Measurements from ENCODE around the gene RALGAPA2.
"Not testable (repeated sequence)": the region's sequence is repeated elsewhere in the genome, so short reads cannot be mapped to it uniquely, and the experiment has no call there.

The RALGAPA2 gene

DNA sequence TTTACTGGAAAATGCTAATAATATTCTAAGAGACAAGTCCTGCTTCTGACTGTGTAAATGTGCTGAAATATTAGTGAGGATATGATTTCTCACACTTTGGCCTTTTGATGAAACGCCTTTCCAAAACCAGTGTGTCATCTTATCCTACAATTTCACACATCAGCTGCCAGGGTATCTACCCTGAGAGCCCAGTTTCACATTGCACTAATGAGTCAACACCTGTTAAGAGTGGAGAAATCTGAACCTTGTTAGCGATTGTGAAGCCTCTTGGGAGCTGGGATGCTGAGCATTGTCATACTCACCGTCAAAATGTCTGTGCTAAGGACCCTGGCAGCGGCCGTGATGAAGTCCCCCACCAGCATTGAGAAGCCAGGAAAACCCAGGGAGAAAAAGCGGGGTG is 166.0 kb downstream of the RALGAPA2 start:
- H3K27me3 ChIP-seq (ENCODE audit: insufficient read depth, poor library complexity, severe bottlenecking): no peaks in the 10 kb centered on the region
- no peak overlapping the region for H3K27ac ChIP-seq (replicated peaks)
- H3K4me3 ChIP-seq (replicated peaks; ENCODE audit: insufficient read depth, low read length): no peak overlapping the region
- no peak for DNase-seq (ENCODE audit: low read depth in 1 of 2, low spot score in 1 of 2)
- TF ChIP-seq SPI1 (IDR thresholded peaks at IDR 0.05; ENCODE audit: borderline replicate concordance, low read depth) (no peak), POLR2AphosphoS5 (IDR thresholded peaks at IDR 0.05; ENCODE audit: low read depth) (no peak), GABPA (IDR thresholded peaks at IDR 0.05; ENCODE audit: low read depth) (no peak)
- TF ChIP-seq, protein P1, sequence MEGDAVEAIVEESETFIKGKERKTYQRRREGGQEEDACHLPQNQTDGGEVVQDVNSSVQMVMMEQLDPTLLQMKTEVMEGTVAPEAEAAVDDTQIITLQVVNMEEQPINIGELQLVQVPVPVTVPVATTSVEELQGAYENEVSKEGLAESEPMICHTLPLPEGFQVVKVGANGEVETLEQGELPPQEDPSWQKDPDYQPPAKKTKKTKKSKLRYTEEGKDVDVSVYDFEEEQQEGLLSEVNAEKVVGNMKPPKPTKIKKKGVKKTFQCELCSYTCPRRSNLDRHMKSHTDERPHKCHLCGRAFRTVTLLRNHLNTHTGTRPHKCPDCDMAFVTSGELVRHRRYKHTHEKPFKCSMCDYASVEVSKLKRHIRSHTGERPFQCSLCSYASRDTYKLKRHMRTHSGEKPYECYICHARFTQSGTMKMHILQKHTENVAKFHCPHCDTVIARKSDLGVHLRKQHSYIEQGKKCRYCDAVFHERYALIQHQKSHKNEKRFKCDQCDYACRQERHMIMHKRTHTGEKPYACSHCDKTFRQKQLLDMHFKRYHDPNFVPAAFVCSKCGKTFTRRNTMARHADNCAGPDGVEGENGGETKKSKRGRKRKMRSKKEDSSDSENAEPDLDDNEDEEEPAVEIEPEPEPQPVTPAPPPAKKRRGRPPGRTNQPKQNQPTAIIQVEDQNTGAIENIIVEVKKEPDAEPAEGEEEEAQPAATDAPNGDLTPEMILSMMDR (IDR thresholded peaks at IDR 0.05; ENCODE audit: insufficient read depth, low read length): no peak
- TF ChIP-seq, protein P2, sequence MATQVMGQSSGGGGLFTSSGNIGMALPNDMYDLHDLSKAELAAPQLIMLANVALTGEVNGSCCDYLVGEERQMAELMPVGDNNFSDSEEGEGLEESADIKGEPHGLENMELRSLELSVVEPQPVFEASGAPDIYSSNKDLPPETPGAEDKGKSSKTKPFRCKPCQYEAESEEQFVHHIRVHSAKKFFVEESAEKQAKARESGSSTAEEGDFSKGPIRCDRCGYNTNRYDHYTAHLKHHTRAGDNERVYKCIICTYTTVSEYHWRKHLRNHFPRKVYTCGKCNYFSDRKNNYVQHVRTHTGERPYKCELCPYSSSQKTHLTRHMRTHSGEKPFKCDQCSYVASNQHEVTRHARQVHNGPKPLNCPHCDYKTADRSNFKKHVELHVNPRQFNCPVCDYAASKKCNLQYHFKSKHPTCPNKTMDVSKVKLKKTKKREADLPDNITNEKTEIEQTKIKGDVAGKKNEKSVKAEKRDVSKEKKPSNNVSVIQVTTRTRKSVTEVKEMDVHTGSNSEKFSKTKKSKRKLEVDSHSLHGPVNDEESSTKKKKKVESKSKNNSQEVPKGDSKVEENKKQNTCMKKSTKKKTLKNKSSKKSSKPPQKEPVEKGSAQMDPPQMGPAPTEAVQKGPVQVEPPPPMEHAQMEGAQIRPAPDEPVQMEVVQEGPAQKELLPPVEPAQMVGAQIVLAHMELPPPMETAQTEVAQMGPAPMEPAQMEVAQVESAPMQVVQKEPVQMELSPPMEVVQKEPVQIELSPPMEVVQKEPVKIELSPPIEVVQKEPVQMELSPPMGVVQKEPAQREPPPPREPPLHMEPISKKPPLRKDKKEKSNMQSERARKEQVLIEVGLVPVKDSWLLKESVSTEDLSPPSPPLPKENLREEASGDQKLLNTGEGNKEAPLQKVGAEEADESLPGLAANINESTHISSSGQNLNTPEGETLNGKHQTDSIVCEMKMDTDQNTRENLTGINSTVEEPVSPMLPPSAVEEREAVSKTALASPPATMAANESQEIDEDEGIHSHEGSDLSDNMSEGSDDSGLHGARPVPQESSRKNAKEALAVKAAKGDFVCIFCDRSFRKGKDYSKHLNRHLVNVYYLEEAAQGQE (IDR thresholded peaks at IDR 0.05; ENCODE audit: insufficient replicate concordance, low read depth): no peak

DNA sequence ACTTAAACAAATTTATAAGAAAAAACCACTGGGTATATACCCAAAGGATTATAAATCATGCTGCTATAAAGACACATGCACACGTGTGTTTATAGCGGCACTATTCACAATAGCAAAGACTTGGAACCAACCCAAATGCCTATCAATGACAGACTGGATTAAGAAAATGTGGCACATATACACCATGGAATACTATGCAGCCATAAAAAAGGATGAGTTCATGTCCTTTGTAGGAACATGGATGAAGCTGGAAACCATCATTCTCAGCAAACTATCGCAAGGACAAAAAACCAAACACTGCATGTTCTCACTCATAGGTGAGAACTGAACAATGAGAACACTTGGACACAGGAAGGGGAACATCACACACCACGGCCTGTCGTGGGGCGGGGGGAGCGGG is 169.1 kb downstream of the RALGAPA2 start:
- not testable (repeated sequence) for DNase-seq (ENCODE audit: low read depth in 1 of 2, low spot score in 1 of 2); H3K27me3 ChIP-seq (ENCODE audit: insufficient read depth, poor library complexity, severe bottlenecking); H3K4me3 ChIP-seq (replicated peaks; ENCODE audit: insufficient read depth, low read length); H3K27ac ChIP-seq (replicated peaks)

DNA sequence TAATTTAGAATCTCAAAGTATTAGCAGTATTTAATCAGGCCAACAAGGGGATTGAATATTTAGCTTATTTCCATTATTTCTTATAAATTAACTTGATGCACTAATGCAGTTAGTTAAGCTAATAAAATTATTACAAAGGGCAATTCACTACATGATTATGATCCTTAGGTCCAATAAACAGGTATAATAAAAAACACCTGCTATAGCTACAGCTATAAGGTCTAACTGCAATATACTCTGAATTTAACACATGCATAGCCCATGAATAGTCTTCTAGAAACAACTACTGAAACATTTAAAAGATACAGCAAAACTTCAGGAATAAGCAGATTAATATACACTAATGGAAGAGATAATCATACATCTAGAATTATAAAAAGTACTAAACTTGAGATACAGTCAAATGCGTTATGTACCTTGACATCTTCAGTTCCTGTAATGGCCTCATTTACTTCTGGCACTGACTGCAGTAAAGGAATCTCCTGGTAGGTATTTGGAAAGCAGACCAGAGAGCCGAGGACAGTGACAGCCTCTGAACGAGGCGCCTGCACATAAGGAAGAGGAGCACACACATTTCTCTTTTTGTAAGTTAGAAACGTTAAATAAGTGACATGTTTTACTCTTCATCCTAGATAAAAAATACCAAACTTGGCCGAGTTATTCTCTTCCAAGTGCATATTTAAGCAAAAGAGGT is 176.1 kb downstream of the RALGAPA2 start:
- no peak for DNase-seq (ENCODE audit: low read depth in 1 of 2, low spot score in 1 of 2)
- Histone ChIP-seq H3K27me3 (ENCODE audit: insufficient read depth, poor library complexity, severe bottlenecking) (no peaks in the 10 kb centered on the region), H3K4me3 (replicated peaks; ENCODE audit: insufficient read depth, low read length) (no peak overlapping the region), H3K27ac (replicated peaks) (no peak overlapping the region)
- TF ChIP-seq SPI1 (IDR thresholded peaks at IDR 0.05; ENCODE audit: borderline replicate concordance, low read depth): no peak
- TF ChIP-seq, protein P1 (IDR thresholded peaks at IDR 0.05; ENCODE audit: insufficient read depth, low read length): no peak
- no peak for TF ChIP-seq POLR2AphosphoS5 (IDR thresholded peaks at IDR 0.05; ENCODE audit: low read depth)
- no peak for TF ChIP-seq GABPA (IDR thresholded peaks at IDR 0.05; ENCODE audit: low read depth)
- TF ChIP-seq, protein P2 (IDR thresholded peaks at IDR 0.05; ENCODE audit: insufficient replicate concordance, low read depth): no peak

DNA sequence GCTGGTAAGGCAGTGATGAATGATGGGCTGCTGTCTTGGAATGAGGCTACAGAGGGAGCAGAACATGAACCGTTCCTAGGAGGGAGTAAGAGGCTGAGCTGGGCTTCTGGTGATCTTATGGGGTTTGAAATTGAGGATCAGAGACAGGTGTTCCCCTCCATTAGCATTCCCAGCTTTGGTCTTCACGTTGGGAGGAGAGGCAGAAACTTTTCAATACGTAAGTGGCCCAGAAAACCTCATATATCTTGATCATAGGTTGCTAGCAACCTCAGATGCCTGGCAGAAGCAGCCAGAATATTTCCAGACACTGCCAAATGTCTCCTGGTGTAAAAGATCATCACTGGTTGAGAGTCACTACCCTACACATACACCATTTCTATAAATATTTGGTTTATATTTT is 177.4 kb downstream of the RALGAPA2 start:
- TF ChIP-seq, protein P1 (IDR thresholded peaks at IDR 0.05; ENCODE audit: insufficient read depth, low read length): no peak
- no peak for TF ChIP-seq POLR2AphosphoS5 (IDR thresholded peaks at IDR 0.05; ENCODE audit: low read depth)
- no peak for TF ChIP-seq GABPA (IDR thresholded peaks at IDR 0.05; ENCODE audit: low read depth)
- TF ChIP-seq, protein P2 (IDR thresholded peaks at IDR 0.05; ENCODE audit: insufficient replicate concordance, low read depth): no peak
- TF ChIP-seq SPI1 (IDR thresholded peaks at IDR 0.05; ENCODE audit: borderline replicate concordance, low read depth): no peak
- H3K27ac ChIP-seq (replicated peaks): no peak overlapping the region
- H3K27me3 ChIP-seq (ENCODE audit: insufficient read depth, poor library complexity, severe bottlenecking): no peaks in the 10 kb centered on the region
- no peak for DNase-seq (ENCODE audit: low read depth in 1 of 2, low spot score in 1 of 2)
- no peak overlapping the region for H3K4me3 ChIP-seq (replicated peaks; ENCODE audit: insufficient read depth, low read length)

Measured in HL-60 (cell line).